Iris pigment epithelial cell (primary cell): ENCODE measurements around the gene GAK.

Source experiments
- DNase-seq: peaks from one replicate; pipeline ENCODE4 v3.0.0-alpha.2; 2011; ENCODE audit warnings: low read depth

The GAK gene

DNA sequence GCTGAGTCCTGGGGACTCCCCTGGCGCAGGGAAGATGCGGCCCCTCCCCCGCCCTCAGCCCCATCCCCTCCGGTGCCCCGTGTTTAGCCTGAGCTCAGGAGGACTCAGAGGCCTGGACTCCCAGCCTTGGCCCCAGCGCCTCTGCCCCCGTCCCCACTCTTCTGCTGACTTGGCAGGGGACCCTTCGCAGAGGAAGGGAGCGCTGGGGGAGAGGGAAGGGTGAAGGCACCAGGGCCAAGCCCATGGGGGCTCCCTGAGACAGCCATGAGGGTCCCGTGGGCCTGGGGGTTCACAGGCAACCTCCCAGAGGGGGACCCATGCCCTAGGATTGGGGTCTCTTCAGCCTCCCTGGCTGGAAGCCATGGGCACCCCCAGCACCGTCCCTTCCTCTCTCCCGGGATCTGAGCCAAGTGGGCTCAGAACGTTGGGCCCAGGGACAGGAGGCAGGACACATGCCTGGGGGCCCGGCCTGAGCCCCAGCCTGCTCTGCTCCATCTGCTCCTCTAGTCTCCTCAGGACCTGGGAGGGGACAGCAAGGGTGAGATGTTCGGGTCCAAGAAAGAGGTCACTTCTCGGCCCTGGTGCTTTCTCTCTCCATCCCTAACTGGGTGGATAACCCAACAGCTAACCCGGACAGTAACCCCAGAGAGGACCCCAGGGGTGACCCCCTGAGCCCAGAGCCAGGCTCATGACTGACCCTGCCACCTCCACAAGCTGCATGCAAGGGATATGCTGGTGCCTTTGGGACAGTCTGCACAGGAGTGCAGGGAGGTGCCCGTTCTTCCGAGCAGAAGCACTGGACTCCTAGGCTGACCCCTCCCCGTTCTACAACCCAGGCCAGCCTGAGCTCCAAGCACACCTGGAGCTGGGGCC, 104.7 kb downstream of the GAK start:
- DNase-seq, result no peak

DNA sequence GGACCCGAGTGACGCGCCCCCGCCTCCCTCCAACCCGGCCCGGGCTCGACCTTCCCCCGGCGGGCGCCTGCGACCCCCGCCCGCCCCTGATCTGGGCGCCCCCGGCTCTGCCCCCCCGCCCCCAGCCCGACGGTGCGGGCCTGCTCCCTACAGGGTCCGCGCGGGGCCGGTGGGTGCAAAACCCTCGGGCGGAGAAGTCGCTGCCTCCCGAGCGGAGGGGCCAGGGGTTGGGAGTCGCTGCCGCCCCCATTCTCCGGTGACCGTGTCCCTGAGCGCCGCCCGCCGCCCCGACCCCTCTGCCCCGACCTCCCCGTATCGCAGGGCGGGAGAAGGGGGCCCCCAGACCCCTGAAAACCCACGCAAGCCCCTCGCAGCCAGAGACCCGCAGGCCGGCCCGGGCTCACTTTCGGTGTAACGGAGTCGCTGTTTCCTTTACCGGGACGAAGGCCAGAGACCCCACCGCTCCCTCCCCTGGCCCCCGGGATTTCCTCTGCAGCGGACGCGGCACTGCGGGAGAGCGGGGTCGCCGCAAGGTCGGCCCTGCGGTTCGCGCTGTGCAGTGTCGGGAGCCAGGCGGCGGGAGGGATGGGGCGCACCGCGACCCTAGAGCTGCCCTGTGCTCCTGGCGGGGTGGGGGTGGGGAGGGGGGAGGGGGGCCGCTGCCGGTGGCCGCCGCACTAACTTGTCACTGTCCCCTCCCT, 105.5 kb downstream of the GAK start:
- no peak for DNase-seq

- DNase-seq, result no peak
These were observed 106.2 kb downstream of the GAK start, which contains the start of gene CPLX1 for GRCh38 chr4:825971-826330. Gene CPLX1, minus strand, starts transcription at chr4:826129. Its CDS starts 1,607 bp downstream, at chr4:824522.

DNA sequence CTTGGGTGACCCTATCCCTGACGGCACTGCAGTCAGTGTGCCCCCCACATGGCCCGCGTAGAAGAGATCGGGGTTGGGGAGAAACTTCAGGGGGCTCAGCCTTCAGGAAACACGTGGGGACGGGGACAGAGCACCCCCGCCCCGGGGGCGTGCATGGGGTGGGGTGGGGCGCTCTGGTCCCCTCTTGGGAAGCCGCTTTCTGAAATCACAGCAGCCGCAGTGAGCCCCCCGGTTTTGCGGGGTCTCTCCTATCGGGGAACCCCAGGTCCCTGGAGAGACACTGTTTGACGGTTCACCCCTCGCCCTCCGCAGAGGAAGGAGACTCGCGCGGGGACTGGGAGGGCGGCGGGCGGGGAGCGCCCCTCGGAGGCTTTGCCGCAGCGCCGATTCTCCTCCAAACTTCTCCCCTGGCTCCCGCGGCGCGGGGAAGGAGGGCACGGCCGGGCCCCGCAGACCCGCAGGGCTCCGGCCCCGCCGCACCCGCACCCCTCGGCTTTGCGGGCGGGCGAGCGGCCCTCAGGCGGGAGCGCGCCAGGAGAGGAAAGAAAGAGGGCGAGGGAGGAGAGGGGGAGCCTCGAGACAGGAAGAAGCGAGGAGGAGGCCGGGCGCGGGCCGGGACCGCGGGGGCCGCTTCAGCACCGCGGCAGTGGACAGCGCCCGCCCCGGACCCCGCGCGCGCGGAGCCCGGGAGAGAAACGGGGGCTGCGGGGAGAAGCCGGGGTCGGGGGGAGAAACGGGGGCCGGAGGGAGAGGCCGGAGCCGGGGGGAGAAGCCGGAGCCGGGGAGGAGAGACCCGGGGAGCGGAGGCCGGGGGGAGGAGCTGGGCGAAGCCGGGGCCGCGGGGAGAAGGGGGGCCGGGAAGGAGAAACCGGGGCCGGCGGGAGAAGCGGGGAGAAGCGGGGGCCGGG, 106.8 kb downstream of the GAK start:
- DNase-seq, result no peak

DNA sequence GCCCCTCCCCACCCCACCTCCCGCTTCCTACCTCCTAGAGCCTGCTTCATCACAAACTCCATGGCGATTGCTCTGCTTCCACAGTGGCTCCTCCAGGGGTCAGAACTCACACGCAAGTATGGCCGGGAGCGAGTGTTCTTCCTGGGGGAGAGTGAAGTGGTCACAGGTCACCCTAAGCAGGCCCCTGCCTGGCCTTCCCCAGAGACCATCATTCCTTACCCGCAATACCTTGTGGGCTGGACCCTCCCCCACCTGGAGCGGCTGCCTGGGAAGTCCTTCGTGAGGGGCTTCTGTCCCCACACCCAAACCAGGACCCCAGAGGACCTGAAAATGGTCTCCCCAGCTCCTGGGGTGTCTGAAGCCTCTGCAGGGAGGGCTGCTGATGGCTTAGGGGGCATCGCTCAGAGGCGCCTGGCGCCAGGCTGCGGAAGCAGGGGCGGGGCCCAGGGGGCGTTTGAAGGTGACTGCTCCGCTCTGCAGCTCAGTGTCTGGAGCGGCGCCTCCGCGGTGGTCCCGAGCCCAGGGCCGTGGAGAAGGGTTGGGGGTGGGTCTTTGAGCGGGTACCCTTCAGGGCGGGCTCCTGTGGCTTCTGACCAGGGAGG, 107.6 kb downstream of the GAK start:
- no peak for DNase-seq

GRCh38 chr4:823761-824460, 108.2 kb downstream of the GAK start:
- DNase-seq, result no peak

DNA sequence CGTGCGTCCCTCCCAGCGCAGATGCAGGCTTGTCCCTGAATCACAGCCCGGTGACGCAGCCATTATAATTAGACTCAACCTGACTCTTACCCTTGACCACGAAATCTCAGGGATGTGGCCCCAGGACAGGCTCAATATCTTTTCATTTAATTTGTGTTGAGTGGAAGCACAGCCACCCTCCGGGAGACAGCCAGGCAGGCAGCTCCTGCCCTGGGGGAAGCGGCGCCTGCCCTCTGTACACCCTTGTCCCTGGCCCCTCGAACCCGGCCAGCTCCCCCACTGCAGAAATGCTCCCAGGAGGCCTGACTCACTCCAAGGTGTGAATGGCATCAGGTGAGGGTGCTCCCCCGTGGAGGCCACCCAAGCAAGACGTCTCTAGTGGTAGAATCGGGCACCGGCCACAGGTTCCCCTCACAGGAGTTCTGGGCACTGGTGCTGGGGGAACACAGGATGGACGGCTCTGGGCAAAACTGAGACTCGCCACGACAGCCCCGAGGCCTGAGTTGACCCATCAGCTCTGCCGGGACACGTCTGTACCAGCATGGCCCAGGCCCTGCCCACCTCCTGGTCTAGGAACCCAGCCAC, 108.8 kb downstream of the GAK start:
- no peak for DNase-seq

- DNase-seq, result no peak
These were observed 109.5 kb downstream of the GAK start for GRCh38 chr4:822361-823175.

DNA sequence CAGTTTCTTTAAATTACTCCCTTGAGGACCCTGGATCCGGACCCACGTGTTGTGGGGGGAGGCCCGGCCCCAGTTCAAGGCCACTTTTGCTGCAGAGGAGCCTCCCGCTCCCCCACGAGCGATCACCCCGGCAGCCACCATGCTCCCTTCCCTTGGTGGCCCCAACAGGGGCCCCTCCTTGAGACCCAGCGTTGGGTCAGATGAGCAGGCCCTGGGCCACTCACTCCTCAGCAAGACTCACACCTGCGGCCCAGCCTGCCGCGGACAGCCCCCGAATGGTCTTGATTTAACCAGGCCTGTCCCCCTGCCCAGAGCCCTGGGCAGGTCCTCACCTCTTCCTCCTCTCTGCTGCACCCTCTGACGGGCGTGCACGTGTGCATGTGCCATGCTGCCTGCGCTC, 110.5 kb downstream of the GAK start:
- no peak for DNase-seq

GRCh38 chr4:821181-821591, 110.9 kb downstream of the GAK start:
- no peak for DNase-seq

DNA sequence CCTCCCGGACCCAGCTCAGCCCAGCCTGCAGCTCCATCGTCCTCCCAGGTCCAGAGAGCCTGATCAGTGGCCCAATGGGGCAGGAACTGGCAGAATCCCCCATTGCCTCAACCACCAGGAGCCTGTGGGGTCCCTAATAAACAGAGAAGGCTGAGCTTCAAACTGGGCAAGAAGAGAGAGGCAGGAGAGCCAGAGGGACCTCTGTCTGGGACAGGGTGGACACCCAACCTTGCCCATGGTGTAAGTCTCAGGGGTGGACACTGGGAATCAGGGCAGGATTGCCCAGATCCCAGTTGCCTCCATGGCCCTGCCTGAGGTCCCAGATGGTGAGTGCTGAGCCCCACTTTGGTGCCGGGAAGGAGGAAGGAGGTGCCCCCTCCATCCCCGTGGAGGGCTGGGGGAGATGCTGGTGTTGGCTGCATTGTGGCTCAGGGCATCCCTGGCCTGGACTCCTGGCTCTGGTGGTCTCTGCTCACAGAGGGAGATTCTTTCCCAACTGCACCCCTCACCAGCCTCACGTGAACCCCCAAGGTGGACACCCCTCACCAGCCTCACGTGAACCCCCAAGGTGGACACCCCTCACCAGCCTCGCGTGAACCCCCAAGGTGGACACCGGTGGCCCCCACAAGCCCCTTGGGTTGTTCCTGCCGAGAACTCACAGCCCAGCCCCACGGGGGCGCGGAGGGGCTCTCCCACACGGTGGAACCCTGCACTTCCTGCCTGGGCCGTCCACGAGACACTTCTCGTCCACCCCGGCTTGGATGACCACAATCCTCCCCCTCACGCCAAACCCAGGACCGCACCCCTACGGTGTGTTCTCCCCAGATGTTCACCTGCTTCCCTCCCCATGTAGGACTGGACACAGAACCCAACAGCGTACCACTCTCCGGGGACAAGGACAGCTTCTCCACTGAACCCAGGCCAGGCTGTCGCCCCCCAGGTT, 111.6 kb downstream of the GAK start:
- DNase-seq, result no peak

- no peak for DNase-seq
These were observed 112.5 kb downstream of the GAK start for GRCh38 chr4:819401-820229.

DNA sequence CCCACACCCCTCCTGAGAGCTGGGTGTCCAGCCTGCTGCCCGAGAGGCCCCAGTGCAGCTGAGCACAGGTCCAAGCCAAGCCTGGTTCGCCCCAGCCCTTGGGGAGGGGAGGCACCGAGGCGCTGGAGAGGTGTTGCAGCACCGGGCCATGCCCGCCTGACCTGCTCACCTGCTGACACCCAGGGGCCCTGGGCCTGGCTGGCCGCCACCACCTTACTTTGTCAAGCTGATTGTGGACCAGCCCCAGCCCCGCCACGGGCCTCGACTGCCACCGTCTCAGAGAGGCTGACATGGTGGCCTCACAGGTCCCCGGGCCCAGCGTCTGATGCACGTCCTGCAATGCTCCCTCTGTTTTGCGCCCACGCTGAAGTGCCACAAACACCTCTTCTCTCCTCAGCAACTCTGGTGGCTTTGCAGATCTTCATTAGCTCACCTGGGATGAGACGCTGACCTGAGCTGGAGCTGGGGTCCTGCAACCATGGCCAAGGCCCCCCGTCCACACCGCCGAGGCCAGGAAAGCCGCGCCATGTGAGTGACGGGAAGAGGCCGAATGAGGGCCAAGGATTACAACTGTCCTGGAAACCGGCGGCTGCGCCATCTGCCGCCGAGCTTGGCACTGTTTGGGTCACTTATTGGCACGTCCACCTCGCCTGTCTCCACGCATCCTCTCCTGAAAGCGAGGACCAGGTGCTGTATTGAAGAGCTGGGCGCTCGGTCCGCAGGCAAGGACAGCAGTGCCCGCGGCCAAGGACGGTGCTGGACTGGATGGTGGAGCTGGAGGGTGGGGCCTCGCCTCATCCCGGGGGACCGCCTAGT, 113.8 kb downstream of the GAK start:
- no peak for DNase-seq

DNA sequence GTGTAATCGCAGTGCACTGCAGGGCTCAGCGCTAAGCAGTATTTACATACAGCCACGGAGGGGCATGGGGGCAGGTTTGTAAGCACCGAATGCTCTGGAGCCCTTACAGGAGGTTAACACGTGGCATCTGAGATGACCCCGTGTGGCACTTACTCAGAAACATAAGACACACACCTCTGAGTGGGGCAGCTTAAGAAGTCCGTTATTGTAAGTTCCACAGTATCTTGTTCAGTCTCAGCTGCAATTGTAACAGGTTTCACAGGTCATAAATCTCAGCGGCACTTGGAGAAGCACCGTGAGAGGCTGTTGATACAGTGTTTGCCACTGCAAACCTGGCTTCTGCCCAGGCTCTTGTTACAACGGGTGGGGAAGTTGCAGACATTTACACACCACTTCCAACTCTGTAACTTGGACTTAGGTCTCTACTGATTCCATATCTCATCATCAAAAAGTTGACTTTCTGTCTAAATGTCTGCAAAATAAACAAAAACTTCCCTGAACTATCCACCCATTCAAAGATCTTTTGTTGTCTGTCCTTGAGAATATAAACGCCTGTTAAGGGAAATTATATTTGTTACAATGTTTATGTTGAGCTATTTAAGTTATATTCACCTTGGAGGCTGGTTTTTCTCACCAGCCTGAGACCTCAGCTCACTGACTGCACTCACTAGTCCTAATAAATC, 116.5 kb downstream of the GAK start:
- DNase-seq, result no peak

DNA sequence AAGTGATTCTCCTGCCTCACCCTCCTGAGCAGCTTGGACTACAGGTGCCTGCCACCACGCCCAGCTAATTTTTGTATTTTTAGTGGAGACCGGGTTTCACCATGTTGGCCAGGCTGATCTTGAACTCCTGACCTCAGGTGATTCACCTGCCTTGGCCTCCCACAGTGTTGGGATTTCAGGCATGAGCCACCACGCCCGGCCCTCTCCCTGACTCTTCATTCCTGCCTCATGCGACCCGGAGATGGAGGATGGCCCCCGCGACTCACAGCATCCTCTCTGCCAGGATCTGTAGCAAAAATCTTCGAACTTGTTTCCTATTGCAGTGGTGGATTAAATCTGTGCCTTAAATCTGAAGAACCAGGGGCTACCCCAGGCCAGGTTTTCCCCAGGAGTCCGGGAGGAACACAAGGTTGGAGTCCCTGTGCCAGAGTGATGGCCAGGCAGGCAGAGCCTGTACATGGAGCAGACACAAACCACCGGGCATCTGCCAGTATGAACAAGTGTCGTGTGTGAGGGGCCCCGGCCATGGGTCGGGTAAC, 117.7 kb downstream of the GAK start:
- DNase-seq, result no peak

DNA sequence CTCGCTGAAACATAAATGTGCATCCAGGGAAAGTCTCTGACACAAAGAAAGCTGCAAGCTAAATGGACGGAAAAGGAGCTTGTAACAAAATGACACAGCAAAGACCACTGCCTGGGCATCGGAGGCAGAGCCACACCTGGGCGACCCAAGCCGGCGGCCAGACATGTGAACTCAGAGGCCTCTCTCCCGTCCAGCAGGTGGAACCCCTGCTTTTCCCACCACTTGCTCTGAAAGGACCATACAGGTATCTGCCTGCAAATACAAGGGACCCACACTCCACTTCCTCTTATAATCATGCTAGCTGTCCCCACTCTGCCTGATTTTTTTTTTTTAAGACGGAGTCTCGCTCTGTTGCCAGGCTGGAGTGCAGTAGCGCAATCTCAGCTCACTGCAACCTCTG, 118.2 kb downstream of the GAK start:
- DNase-seq, result no peak
